BJ (cell line): Measurements from ENCODE around the gene AGAP1. TPM values are rescaled to one million over a fixed set of nuclear protein-coding genes. Genes with fewer than 3 reads are reported as not detected.

Source experiments
- CTCF ChIA-PET: fragments of 350-600 bp; formaldehyde crosslinking; extraction: SDS; loops from one replicate; lab custom pipeline; 2021; ENCODE audit warnings: antibody characterized with exemption, inconsistent platforms; lab: Yijun Ruan, JAX
- POLR2A ChIA-PET: fragments of 300-600 bp; sonication (Branson Sonifier 250); formaldehyde crosslinking; extraction: SDS; loops from one replicate; lab custom pipeline; 2021; ENCODE audit warnings: antibody characterized with exemption; lab: Charles Lee
- DNase-seq: peaks from one replicate; pipeline ENCODE4 v3.0.0-alpha.2; 2011; ENCODE audit warnings: low read depth
- H3K27me3 ChIP-seq: 2 replicates; pipeline ENCODE4 v1.6.0; 2011; ENCODE audit warnings: low read length; ENCODE audit not compliant: control insufficient read depth, insufficient read depth
- H3K36me3 ChIP-seq: 2 replicates; pipeline ENCODE4 v1.5.1; 2011; ENCODE audit warnings: low read length; ENCODE audit not compliant: control insufficient read depth, insufficient read depth
- H3K4me3 ChIP-seq: 2 replicates; pipeline ENCODE4 v1.5.1; 2011; ENCODE audit warnings: low read depth, mild to moderate bottlenecking, control low read depth, low read length
- polyA plus RNA-seq: library from polyadenylated mRNA; depleted of rRNA; stranded (reverse); fragments of >200 nt; gene quantifications from 2 replicates; pipeline ENCODE4 v1.2.3, GENCODE V29; 2011
- TF ChIP-seq, protein P1 (sequence below): IDR thresholded peaks from 2 replicates; pipeline ENCODE4 v1.5.1; 2011; ENCODE audit warnings: low read depth, mild to moderate bottlenecking, control low read depth, inconsistent platforms, low read length, moderate library complexity; ENCODE audit not compliant: insufficient read depth

AGAP1 gene
- polyA plus RNA-seq, 1 experiment, result 14.9 TPM

DNA sequence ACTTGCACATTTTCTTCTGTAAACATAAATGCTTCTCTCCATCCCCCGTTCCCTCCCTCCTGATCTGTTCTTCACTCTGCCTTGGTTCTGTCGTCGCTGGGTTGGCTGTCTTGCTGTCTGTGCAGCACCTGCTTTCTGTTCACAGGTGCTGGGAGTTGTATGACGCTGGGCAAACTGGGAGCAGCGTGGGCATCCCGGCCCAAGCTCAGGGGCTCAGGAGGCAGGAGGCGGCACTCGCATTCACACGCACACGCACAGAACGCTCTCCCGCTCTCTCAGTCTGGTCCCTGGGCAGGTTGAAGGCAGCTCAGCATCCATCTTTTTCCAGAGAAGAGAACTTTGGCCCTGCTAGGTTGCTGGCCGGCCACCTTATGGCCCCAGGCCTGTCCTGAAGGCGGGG lies 618.6 kb downstream of the AGAP1 start:
- Histone ChIP-seq H3K36me3 (no peaks in the 10 kb centered on the region), H3K27me3 (no peaks in the 10 kb centered on the region), H3K4me3 (no peak overlapping the region)
- DNase-seq, result no peak
- POLR2A ChIA-PET, result no interaction called here
- CTCF ChIA-PET, result no interaction called here
- TF ChIP-seq, protein P1, sequence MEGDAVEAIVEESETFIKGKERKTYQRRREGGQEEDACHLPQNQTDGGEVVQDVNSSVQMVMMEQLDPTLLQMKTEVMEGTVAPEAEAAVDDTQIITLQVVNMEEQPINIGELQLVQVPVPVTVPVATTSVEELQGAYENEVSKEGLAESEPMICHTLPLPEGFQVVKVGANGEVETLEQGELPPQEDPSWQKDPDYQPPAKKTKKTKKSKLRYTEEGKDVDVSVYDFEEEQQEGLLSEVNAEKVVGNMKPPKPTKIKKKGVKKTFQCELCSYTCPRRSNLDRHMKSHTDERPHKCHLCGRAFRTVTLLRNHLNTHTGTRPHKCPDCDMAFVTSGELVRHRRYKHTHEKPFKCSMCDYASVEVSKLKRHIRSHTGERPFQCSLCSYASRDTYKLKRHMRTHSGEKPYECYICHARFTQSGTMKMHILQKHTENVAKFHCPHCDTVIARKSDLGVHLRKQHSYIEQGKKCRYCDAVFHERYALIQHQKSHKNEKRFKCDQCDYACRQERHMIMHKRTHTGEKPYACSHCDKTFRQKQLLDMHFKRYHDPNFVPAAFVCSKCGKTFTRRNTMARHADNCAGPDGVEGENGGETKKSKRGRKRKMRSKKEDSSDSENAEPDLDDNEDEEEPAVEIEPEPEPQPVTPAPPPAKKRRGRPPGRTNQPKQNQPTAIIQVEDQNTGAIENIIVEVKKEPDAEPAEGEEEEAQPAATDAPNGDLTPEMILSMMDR, result no peak

DNA sequence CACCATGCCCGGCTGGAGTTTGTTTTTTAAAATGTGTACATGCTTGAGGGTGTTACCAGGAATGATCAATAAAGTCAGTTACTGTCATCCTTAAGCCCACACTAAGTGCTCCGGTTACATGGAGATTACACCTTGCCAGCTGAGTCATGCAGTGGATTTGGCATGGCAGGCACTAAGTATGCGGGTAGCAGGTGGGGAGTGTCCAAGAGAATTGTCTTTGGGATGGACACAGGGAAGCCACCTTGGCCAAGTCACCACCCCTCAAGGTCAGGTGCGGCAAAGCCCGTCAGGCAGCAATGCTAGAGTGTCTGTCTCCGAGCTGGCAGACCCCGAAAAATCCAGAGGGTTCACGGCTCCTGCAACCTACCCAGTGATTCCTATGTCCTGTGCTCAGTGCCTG lies 619.6 kb downstream of the AGAP1 start:
- TF ChIP-seq, protein P1, result no peak
- ChIA-PET CTCF (no interaction called here), POLR2A (no interaction called here)
- no peak overlapping the region for H3K4me3 ChIP-seq
- no peaks in the 10 kb centered on the region for H3K36me3 ChIP-seq
- H3K27me3 ChIP-seq, result no peaks in the 10 kb centered on the region
- DNase-seq, result no peak

DNA sequence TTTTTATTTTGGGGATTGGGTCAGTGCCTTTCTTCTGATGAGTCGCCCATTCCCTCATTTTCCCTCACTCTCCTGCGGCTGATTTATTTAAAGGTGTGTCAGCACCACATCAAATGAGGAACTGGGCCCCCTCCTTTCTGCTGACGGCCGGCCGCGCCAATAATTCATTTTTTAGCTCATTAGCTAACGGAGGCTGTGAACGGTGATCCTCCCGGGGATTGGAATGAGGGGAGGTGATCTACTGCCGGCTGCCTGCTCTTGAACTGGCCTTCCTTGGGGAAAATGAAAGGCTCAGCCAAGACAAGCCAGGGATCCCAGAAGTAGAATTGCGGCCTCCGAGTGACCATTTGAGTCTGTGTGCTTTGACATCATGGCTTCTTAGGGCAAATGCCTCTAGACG lies 620.1 kb downstream of the AGAP1 start:
- Histone ChIP-seq H3K36me3 (no peaks in the 10 kb centered on the region), H3K27me3 (no peaks in the 10 kb centered on the region), H3K4me3 (no peak overlapping the region)
- CTCF ChIA-PET, result no interaction called here
- DNase-seq, result no peak
- POLR2A ChIA-PET, result no interaction called here
- TF ChIP-seq, protein P1, result no peak

DNA sequence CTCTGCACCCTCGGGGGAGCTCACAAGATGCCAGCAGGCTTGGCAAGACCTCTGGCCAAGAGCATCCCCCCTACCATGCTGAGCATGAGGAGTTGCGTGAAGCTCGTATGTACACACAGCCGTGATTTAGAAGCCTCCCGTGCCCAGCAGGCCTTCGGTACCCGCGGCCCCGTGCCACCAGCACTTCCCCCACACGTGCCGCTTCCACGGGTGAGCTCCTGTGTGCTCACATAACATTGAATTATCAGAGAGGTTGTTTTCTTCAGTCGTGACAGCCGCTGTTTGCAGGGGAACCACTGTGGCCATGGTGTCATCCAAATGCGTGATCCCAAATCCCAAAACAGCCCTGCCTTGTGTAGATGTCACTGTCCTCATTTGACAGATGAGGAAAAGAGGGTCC lies 621.1 kb downstream of the AGAP1 start:
- TF ChIP-seq, protein P1, result no peak
- Histone ChIP-seq H3K36me3 (no peaks in the 10 kb centered on the region), H3K27me3 (no peaks in the 10 kb centered on the region), H3K4me3 (no peak overlapping the region)
- ChIA-PET POLR2A (no interaction called here), CTCF (interaction anchor here (0.6 kb wide), 1 partner anchor 110 kb away, joined by 3 read pairs; no protein-coding TSS in a partner anchor)
- no peak for DNase-seq

DNA sequence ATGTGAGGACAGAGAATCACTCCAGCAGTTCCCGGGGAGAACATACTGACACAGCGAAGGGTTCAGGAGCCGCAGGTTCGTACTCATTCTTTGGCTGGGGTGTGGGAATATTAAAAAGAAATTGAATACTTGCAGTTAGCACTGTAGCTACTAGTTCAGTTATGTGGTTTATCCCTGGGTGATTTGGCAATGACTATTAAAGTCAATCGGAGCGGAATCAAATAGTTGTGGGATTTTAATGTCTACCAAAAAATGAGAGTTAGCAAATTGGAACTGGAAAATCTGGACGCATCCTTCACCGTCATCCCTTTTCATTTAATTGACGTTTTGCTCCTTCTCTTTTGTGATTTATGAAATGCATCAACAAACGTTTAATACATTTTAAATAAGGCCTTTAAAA lies 623.6 kb downstream of the AGAP1 start:
- Histone ChIP-seq H3K4me3 (no peak overlapping the region), H3K36me3 (no peaks in the 10 kb centered on the region), H3K27me3 (no peaks in the 10 kb centered on the region)
- TF ChIP-seq, protein P1, result no peak
- DNase-seq, result no peak
- ChIA-PET CTCF (no interaction called here), POLR2A (no interaction called here)
